Activated naive CD4-positive, alpha-beta T cell treated with Interleukin-2 at 50 U/mL for 16 hours (primary cell): ENCODE measurements around the gene NFE2L1.
"Not testable (repeated sequence)": the region's sequence is repeated elsewhere in the genome, so short reads cannot be mapped to it uniquely, and the experiment has no call there.

Experiments
- DNase-seq: peaks from one replicate; pipeline ENCODE4 v3.0.0-alpha.2; 2020

NFE2L1 gene

GRCh38 chr17:48023400-48024148, 24.6 kb upstream of the NFE2L1 start:
- peak; percentile 49 for DNase-seq

GRCh38 chr17:48024149-48025039, 23.8 kb upstream of the NFE2L1 start:
- DNase-seq: peak; percentile 59

GRCh38 chr17:48025040-48025903, 22.9 kb upstream of the NFE2L1 start:
- DNase-seq: peak; percentile 97

- DNase-seq: no peak
Observed at GRCh38 chr17:48025904-48026501, 22.2 kb upstream of the NFE2L1 start.

GRCh38 chr17:48026502-48027321, 21.4 kb upstream of the NFE2L1 start:
- peak; percentile 78 for DNase-seq

- no peak for DNase-seq
Observed at GRCh38 chr17:48027322-48027981, 20.7 kb upstream of the NFE2L1 start.

GRCh38 chr17:48028736-48029135, 19.4 kb upstream of the NFE2L1 start:
- no peak for DNase-seq

- DNase-seq: no peak
Observed at GRCh38 chr17:48030531-48030930, 17.6 kb upstream of the NFE2L1 start.

GRCh38 chr17:48031966-48032365, 16.2 kb upstream of the NFE2L1 start:
- no peak for DNase-seq

- DNase-seq: not testable (repeated sequence)
Observed at GRCh38 chr17:48034734-48035133, 13.4 kb upstream of the NFE2L1 start.

GRCh38 chr17:48036693-48037035, 11.5 kb upstream of the NFE2L1 start:
- no peak for DNase-seq

- peak; percentile 72 for DNase-seq
Observed at GRCh38 chr17:48037036-48037837, 10.9 kb upstream of the NFE2L1 start, which contains the start of gene COPZ2. Gene COPZ2, minus strand, starts transcription at chr17:48037797. Its CDS starts 20 bp downstream, at chr17:48037777.

- no peak for DNase-seq
Observed at GRCh38 chr17:48037838-48038323, 10.3 kb upstream of the NFE2L1 start.

GRCh38 chr17:48038687-48039086, 9.5 kb upstream of the NFE2L1 start:
- no peak for DNase-seq

- no peak for DNase-seq
Observed at GRCh38 chr17:48043176-48043575, 5.0 kb upstream of the NFE2L1 start.

GRCh38 chr17:48044851-48045250, 3.3 kb upstream of the NFE2L1 start:
- no peak for DNase-seq

- DNase-seq: no peak
Observed at GRCh38 chr17:48045316-48046001, 2.7 kb upstream of the NFE2L1 start.

- no peak for DNase-seq
Observed at GRCh38 chr17:48046296-48046695, 1.9 kb upstream of the NFE2L1 start.

GRCh38 chr17:48047113-48047740, 932 bp upstream of the NFE2L1 start:
- peak; percentile 10 for DNase-seq
